ENCODE data around the gene ASGR1. TPM values are rescaled to one million over a fixed set of nuclear protein-coding genes. Genes with fewer than 3 reads are reported as not detected.

Gene ASGR1
- total and polyA plus RNA-seq, 11 donors = 0.19 to 3.5 (median 0.53) TPM; not detected in 3

DNA sequence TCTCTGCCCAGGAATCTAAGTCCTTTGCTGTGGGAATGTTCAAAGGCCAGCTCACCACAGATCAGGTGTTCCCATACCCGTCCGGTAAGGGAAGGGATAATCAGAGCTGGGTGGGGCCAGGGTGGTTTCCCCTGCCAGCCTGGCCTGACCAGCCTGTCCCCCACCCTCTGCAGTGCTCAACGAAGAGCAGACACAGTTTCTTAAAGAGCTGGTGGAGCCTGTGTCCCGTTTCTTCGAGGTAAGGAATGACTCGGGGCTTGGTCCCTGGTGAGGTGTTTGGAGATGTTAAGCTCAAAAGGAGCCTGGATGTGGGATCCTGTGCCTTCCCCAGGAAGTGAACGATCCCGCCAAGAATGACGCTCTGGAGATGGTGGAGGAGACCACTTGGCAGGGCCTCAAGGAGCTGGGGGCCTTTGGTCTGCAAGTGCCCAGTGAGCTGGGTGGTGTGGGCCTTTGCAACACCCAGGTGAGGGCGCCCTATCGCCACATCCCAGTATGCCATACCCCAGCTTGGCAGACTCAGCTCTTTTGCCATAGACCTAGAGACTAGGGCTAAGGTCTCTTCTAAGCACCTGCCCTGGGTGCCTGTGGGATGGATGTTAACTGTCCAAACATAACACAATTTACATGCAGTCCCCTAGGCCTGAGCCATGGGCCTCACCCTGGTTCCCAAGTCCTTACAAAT lies 41.6 kb upstream of the ASGR1 start:
- H3K9me3 ChIP-seq = no peaks in the 10 kb centered on the region
- peak overlapping the region; percentile 69 to 100 (median 96) for H3K4me3 ChIP-seq
- TF ChIP-seq POLR2A (IDR thresholded peaks at IDR 0.05) = no peak
- TF ChIP-seq, protein P1, sequence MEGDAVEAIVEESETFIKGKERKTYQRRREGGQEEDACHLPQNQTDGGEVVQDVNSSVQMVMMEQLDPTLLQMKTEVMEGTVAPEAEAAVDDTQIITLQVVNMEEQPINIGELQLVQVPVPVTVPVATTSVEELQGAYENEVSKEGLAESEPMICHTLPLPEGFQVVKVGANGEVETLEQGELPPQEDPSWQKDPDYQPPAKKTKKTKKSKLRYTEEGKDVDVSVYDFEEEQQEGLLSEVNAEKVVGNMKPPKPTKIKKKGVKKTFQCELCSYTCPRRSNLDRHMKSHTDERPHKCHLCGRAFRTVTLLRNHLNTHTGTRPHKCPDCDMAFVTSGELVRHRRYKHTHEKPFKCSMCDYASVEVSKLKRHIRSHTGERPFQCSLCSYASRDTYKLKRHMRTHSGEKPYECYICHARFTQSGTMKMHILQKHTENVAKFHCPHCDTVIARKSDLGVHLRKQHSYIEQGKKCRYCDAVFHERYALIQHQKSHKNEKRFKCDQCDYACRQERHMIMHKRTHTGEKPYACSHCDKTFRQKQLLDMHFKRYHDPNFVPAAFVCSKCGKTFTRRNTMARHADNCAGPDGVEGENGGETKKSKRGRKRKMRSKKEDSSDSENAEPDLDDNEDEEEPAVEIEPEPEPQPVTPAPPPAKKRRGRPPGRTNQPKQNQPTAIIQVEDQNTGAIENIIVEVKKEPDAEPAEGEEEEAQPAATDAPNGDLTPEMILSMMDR (IDR thresholded peaks at IDR 0.05) = peak in 8 of 12 donors; percentile 12 to 47 (median 36)
- ATAC-seq (peak; percentile 3 to 25 (median 8)), DNase-seq (peak; percentile 60 to 67 (median 64))
- H3K27me3 ChIP-seq = no peaks in the 10 kb centered on the region
- intact Hi-C loops (cut with DNase I) = loop anchor here in 1 of 10 donors (2.0 kb wide), 1 partner anchor 16 kb away; no protein-coding TSS in a partner anchor
- H3K4me1 ChIP-seq = peaks cover 6 to 89% (median 46%) of the 10 kb centered on the region in 12 donors
- H3K27ac ChIP-seq = peak overlapping the region; percentile 95 to 100 (median 98)
- WGBS, 4 donors = 20 to 30% (median 28%) methylated on average over 10 to 11 of the region's 11 CpGs
- peaks cover 0 to 51% (median 49%) of the 10 kb centered on the region in 9 donors for H3K36me3 ChIP-seq

- H3K4me1 ChIP-seq = peaks cover 6 to 92% (median 52%) of the 10 kb centered on the region in 12 donors
- peaks cover 0 to 44% (median 41%) of the 10 kb centered on the region in 9 donors for H3K36me3 ChIP-seq
- H3K27me3 ChIP-seq = no peaks in the 10 kb centered on the region
- peak; percentile 73 to 87 (median 83) for ATAC-seq
- H3K27ac ChIP-seq = peak within 1 kb of the TSS; percentile 95 to 100 (median 98)
- H3K4me3 ChIP-seq = peak within 1 kb of the TSS; percentile 69 to 100 (median 96)
- TF ChIP-seq POLR2A (IDR thresholded peaks at IDR 0.05) = peak in 1 of 2 donors; percentile 93
- TF ChIP-seq, protein P1 (IDR thresholded peaks at IDR 0.05) = no peak
- intact Hi-C loops (cut with DNase I) = loop anchor here in 2 of 10 donors (2.0 to 5.0 kb wide), 2 partner anchors 17 to 87 kb away; partner anchors contain the start of gene EIF5A (in 1 of the 2)
- WGBS, 4 donors = 0% methylated on average over 34 to 63 of the region's 63 CpGs
- peak; percentile 94 to 97 (median 94) for DNase-seq
- no peaks in the 10 kb centered on the region for H3K9me3 ChIP-seq
Observed at GRCh38 chr17:7219812-7220592, 40.8 kb upstream of the ASGR1 start, which contains the start of the genes ACADVL and DLG4. Gene ACADVL (plus strand): TSS chr17:7219938. CDS start chr17:7219985, 47 bp downstream. Gene DLG4 (minus strand): TSS chr17:7219836.

DNA sequence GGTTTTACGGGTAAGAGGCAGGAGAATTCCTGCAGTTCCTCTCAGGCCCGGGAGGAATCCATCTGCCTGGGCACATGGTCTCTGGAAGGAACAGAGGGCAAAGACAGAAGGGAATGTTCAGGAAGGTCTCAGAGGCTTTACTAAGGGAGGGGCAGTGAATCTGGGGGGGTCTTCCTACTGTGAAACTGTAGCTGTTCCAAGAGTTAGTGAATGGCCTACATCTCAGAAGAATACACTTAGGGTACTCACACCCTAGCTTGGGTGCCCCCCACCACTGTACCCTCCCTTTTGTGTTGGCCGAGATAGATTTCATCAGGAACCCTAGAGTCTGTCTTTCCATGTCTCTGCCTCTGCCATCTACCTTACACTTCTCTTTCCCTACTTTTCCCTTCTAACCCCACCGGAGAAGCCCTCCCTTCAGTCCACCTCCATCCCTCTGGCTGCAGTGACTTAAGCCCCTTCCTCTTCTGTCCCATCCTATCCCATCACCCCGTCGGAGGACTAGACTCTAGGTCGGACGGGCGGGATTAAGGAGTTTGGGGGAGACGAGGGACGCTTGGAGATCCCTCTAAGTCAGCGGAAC lies 40.1 kb upstream of the ASGR1 start:
- peaks cover 0 to 37% (median 34%) of the 10 kb centered on the region in 9 donors for H3K36me3 ChIP-seq
- DNase-seq (no peak), ATAC-seq (no peak)
- 19 to 22% (median 20%) methylated on average over 12 of the region's 12 CpGs for WGBS, 4 donors
- peak overlapping the region; percentile 95 to 100 (median 98) for H3K27ac ChIP-seq
- peaks cover 6 to 91% (median 57%) of the 10 kb centered on the region in 12 donors for H3K4me1 ChIP-seq
- no peaks in the 10 kb centered on the region for H3K9me3 ChIP-seq
- no peaks in the 10 kb centered on the region for H3K27me3 ChIP-seq
- peak overlapping the region; percentile 69 to 100 (median 96) for H3K4me3 ChIP-seq
- TF ChIP-seq POLR2A (IDR thresholded peaks at IDR 0.05) = no peak
- TF ChIP-seq, protein P1 (IDR thresholded peaks at IDR 0.05) = no peak
- intact Hi-C loops (cut with DNase I) = loop anchor here in 1 of 10 donors (5.0 kb wide), 1 partner anchor 88 kb away; the partner anchor contains the start of gene EIF5A

Data from heart left ventricle (tissue), 16 donors.